GM19099 (cell line): Measurements from ENCODE around the gene TAF1A.

Experiments used
- POLR2A ChIP-seq: IDR thresholded peaks from 3 replicates; pipeline ENCODE4 v1.6.1; 2011; ENCODE audit warnings: low read depth; ENCODE audit not compliant: insufficient read length; ENCODE audit errors: extremely low read depth

Gene TAF1A

DNA sequence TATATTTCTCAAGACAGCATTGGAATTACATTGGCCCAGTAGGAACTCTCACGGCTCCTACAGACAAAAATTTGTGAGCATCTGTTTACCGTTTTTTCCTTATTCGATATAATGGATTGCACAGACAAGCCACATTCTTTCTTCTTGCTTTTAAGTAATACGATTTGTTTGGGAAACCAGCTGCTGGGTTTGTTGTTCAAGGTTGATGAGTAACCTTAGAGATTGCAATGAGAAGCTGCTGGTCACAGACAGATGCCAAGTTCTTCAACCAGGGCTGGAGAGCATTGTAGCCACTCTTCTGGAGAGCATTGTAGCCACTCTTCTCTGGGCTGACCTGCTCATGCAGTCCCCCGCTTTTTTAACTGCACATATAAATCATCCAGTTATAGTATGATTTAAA lies 26.8 kb upstream of the TAF1A start:
- TF ChIP-seq POLR2A = no peak

DNA sequence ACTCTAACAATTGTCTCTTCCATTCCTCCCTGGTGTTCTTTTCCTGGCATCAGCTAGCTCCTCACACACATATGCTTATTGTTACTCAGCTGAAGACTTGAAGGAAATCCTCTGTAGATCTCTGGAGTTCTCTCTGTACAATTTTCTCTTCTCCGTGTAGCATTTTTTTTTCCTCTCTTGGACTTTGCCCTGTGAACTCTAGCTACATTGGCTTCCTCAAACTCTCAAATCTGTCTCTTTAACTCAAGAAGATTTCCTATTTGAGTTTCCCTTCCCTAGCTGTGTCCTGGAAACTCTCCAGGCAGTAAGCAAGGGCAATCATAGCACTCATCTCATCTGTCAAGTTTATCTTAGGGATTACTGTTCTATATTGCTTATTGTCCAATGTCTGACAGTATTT lies 23.9 kb upstream of the TAF1A start:
- no peak for TF ChIP-seq POLR2A

DNA sequence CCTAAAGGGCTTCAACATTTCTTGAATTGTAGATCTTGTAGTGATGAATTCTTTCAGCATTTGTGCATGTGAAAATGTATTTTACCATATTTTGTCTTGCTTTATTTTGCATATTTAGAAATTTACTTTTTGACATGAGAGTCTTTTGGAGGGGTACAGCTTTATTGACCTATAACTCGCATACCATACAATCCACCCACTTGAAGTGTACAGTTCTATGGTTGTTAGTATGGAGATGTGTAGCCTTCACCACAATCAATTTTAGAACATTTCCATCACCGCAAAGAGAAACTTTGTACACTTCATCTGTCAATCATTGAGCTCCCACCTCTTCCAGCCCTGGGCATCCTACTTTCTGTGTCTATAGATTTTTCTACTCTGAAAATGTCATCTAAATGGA lies 21.0 kb upstream of the TAF1A start:
- no peak for TF ChIP-seq POLR2A

DNA sequence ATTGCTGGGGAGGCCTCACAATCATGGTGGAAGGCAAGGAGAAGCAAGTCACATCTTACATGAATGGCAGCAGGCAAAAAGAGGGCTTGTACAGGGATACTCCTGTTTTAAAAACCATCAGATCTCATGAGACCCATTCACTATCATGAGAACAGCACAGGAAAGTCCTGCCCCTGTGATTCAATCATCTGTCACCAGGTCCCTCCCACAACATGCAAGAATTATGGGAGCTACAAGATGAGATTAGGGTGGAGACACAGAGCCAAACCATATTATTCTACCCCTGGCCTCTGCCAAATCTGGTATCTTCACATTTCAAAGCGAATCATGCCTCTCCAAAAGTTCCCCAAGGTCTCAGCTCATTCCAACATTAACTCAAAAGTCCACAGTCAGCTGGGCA lies 17.0 kb upstream of the TAF1A start:
- TF ChIP-seq POLR2A = no peak

DNA sequence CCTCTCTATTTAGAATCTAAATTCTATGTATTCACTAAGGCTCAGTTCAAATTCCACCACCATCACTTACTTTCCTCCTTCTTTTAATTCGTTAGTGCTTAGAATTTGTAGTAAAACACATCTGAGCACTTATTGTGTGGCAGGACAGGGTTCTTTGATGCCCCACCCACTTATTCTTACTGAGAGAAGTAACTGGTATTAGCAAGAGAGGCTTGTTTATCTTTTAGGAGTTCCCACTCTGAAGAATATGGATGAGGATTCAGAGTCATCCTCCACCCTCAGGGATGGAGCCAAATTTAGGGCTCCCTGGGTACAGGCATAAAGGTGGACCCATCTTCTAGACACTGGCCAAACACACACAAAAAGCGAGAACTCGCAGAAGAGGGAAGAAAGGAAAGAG lies 11.5 kb upstream of the TAF1A start:
- TF ChIP-seq POLR2A = no peak

DNA sequence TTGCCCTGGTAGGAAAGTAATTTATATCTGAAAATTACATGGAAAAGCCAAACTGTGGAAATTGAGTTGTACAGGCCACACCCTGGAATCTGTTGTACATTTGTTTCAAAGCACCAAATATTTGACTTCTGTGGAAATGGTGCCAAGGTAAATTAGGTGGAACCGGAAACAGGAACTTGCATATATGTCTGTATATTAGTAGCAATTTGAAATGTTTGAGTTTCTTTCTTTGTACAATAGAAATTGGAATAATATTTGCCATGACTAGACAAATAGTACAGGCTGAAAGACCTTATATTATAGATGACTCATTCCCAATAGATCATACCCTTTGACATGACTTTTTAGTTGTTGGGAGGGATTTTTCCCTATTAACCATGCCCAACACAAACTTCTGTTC lies 10.5 kb upstream of the TAF1A start:
- no peak for TF ChIP-seq POLR2A

DNA sequence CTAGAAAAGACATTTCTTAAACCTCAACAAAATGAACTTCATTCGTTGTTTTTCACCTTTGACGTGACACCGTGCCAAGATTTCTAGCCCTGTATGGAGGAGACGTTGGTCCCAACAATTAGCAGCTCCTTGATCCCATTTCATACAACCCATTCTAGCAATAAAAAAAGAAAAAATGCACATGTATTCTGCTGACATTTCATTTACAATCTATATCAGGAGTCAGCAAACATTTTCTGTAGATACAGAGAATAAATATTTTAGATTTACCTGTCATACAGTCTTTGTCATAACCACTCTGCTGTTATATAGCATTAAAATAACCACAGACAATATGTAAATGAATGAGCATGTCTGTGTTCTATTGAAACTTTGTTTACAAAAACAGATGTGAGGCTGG lies 7.0 kb upstream of the TAF1A start:
- no peak for TF ChIP-seq POLR2A

DNA sequence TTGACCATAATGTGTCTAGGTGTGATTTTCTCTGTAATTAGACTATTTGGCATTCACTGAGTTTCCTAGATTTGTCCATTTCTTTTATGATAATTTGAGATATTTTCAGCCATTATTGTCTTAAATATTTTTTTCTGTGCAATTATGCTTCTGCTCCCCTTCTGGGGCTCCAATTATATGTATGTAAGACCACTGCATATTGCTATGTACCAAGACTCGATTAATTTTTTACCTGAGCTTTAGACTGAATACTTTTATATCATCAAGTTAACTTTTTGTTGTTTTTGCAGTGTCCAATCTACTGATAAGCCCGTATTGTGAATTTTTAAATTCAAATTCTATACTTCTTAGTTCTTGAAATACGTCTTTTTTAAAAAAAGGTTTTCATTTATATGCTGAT lies 5.1 kb upstream of the TAF1A start:
- TF ChIP-seq POLR2A = no peak

DNA sequence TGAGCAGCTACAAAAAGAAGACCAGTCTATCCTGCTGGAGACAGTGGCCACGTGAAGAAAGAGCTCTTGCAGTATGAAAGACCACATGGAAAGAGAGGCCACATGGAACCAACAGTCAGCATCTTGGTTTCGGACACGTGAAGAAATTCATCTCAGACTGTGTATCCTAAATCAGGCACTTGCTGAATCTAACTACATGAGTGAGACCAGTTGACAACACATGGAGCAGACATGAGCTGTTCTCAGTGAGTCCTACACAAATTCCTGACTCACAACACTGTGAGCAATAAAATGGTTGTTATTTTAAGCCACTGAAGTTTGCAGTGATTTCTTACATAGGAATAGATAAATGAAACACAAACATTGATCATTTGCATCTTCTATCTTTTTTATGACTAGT lies 2.4 kb upstream of the TAF1A start:
- no peak for TF ChIP-seq POLR2A

DNA sequence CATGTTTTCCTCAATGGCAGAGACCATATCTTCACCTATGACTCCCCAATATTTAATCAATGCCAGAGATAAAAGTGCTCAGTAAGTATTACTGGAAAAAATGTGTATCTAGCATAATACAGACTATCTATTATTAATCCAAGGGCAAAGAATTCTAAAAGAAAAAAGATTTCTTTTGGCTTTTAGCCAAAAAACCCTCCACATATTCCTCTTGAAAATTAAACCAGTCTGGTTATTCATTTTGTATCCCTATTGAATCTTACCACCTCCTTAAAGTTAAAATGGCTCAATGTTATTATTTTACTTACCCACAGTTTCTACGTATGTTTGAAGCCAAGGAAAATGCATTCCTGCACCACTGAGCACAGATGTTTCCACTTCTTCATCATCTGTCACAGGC lies 1.6 kb downstream of the TAF1A start:
- TF ChIP-seq POLR2A = no peak

DNA sequence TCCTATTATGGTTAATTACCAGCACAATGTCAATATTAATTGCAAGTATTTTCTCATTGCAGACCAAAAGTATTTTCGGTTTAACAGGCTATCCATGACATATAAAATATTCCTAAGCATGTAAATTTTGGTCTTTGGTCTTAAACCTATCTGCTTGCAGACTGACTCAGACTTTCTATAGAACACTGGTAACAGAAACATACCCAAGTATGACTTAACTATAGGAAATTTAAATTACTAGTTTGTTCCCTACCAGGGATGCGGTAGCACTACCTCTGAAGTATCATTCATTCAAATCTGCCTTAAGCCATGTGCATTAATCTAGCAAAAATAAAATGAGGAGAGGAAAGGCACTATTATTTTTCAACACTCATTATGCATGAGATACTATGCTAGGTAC lies 2.9 kb downstream of the TAF1A start:
- TF ChIP-seq POLR2A = no peak

DNA sequence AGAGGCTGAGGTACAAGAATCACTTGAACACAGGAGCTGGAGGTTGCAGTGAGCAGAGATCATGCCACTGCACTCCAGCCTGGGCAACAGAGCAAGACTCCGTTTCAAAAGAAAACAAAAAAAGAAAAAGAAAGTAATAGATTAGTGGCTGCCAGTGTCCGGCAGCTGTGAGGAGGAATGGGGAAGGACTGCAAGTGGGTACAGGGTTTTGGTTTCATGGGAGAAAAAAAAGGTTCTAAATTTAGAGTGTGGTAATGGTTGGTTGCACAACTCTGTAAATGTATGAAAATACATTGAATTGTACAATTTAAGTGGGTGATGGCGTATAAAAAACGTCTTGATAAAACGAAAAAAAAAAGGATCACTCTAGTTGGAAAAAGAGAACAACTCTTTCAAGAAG lies 6.7 kb downstream of the TAF1A start:
- TF ChIP-seq POLR2A = no peak

DNA sequence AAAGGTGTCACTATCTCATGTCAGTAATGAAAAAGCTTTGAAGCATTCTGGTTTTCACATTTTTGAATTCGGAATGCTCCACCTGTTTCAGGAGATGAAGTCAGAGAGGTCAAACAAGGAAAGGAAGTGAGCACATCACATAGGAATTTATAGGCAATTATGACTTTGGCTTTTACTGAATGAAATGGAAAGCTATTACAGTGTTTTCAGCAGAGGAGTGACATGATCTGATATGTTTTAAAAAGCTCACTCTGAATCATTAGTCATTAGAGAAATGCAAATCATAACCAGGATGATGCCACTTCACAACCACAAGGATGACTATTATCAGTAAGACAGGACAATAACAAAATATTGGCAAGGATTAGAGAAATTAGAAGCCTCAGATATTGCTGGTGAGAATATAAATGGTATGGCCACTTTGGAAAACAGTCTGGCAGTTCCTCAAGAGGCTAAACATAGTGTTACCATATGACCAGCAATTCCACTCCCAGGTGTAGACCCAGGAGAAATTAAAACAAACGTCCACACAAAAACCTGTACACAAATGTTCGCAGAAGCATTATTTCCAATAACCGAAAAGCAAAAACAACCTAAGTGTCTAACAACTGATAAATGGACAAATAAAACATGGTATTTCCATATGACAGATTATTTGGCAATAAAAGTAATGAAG lies 7.5 kb downstream of the TAF1A start:
- TF ChIP-seq POLR2A = no peak

DNA sequence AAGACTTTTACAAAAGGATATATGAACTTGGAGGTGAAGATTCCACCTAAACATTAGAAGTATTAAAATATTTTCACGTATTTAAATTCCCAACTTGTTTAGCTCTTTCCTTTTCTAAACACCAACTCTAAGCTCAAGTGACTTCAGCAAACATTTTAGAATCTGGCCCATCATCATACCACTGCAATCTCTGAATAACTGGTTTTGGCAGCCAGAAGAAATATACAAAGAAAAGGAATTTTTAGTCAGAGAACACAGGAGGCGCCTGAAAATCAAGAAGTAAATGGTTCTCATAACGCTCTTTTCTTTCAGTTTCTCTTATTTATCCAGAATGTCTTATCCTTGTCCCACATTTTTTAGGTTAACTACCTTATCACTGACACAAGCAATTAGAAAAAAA lies 10.4 kb downstream of the TAF1A start:
- no peak for TF ChIP-seq POLR2A

DNA sequence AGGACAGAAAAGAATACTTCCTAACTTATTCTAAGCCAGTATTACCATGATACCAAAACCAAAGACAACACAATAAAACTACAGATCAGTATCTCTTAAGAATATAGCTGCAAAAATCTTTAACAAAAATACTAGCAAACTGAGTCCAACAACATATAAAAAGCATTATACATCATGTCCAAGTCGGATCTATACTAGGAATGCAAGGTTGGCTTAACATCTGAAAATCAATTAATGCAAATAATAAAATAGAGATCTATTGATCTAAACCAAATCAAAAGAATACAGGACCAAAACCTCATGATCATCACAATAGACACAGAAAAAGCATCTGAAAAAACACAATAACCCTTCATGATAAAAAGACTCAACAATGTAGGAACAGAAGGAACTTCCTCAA lies 18.9 kb downstream of the TAF1A start:
- TF ChIP-seq POLR2A = no peak

DNA sequence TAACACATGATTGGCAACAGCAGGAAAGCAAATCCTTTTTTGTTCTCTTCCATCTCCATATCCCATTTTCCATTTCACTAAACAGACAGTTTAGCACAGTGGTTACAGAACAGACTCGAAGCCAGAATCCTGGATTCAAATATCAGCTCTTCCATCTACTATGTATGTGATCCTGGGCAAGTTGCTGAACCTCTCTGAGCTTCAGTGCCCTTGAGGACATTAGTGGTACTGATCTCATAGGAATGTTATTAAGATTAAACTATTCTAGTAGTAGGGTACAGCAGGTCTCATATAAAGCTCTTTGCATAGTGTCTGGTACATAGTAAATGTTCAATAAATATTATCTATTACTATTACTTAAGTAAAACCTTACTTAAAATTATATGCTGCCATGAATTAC lies 28.1 kb downstream of the TAF1A start:
- no peak for TF ChIP-seq POLR2A

DNA sequence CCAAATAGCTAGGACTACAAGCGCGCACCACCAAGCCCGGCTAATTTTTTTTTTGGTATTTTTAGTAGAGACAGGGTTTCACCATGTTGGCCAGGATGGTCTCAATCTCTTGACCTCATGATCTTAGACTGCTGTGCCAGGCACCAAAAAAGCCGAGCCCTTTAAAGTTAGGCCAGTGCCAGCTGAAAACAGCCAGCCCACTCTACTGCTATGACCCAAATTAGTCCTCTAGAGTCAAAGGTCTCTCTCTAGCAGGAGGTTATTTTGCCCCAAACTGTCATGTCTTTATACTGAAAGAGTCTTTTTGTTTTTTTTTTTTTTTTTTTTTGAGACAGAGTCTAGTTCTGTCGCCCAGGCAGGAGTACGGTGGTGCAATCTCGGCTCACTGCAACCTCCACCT lies 32.2 kb downstream of the TAF1A start:
- TF ChIP-seq POLR2A = no peak

DNA sequence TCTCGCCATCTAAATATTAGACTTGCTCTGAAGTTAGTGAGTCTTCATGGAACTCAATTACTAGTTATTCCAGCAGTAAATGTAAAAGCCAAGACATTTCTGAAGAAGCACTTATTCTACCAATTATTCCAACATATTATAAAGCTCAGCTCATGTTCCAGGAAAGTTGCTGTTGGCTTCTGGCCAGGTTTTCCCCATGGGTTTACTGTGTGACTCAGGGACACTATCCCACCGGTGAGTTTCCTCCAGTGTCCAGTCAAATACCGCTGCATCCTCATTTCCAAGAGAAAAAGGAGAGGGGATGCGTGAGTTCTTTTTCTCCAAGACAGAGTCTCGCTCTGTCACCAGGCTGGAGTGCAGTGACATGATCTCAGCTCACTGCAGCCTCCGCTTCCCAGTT lies 32.6 kb downstream of the TAF1A start:
- no peak for TF ChIP-seq POLR2A

DNA sequence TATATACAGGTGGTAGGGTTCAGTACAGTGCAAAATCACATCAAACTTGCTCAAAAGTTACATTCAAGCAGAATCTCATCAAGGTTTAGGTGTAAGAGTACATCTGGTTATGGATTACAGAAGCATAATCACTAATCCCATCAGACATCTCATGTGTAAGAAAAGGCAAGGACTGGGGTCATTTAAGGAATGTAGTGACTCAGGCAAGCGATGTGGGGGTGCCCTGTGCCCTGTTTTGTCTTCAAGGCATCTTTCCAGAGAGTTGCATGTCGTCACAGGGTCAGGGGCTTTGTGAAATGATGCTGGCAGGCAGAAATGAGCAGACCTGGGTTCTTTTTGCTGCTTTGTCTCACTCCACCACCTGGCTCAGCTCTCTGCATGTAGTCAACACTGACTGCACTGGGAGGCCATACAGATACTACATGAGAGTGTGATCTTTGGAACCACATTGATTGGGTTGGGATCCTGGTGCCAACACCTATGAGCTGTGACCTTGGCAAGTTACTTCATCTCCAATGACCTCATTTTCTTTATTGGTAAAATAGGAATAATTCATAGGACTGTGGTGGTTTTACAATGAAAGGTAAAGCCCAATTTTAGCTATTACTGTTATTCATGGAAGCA lies 33.6 kb downstream of the TAF1A start:
- no peak for TF ChIP-seq POLR2A
